Measurements from ENCODE around the gene MRPL14.
A peak's percentile ranks its signal among the peaks of the same experiment; 100 is the strongest.

The MRPL14 gene

GRCh38 chr6:44122801-44123200, 4.5 kb downstream of the MRPL14 start:
- DNase-seq = peak in 1 of 2 donors; percentile 41

- DNase-seq = no peak
Measured at GRCh38 chr6:44120692-44121443, 6.4 kb downstream of the MRPL14 start.

DNA sequence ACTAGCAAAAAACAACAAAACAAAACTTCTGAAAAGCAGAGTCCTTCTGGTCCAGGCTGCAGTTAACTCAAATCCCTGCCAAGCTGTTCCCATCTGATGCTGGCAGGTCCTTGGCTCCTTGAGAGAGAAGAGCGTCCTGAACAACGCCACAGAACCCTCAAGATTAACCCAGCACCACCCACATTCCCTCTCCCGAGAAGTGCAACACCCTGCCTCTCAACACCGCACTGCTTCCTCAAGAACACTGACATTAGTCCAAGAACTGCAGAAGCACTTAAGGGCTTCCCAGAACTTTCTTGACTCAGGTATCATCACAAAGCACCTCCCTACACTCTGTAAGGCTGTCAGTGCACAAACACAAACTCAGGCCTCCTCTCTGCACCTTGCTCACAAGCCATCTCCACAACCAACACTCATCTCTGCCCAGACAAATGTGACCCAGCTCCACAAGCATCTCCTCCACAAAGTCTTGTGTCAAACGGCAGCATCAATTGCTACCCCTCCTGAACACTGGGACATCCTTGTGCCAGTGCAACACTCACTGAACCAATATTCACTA, 7.5 kb downstream of the MRPL14 start:
- DNase-seq = no peak

DNA sequence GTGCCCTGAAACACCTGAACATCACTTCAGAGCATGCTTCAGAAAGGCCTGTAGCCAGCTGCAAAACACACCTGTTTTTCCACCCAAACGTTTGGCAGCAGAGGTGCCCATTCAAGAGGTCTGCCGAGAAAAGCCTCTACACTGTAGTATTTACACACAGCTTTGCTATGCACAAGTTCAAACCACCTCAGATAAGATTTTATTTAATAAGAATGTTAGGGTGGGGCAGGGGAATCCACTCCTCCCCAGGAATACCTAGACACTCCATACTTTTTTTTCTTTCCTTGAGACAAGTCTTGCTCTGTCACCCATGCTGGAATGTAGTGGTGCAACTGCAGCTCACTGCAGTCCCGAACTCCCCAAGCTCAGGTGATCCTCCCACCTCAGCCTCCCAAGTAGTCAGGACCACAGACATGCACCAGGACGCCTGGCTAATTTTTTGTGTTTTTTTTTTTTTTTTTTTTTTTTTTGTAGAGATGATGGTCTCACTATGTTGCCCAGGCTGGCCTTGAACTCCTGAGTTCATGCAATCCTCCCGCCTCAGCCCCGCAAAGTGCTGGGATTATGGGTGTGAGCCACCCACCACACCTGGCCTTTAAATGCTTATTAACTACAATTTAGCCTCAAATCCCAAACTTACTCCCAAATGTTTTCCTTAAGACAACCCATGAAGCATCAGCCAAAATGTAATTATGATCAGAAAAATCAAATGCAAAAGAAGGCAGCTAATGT, 9.7 kb downstream of the MRPL14 start:
- no peak for DNase-seq

- no peak for DNase-seq
Measured at GRCh38 chr6:44116641-44117382, 10.4 kb downstream of the MRPL14 start.

- no peak for DNase-seq
Measured at GRCh38 chr6:44115866-44116265, 11.4 kb downstream of the MRPL14 start.

- DNase-seq = no peak
Measured at GRCh38 chr6:44113414-44113813, 13.8 kb downstream of the MRPL14 start.

- DNase-seq = no peak
Measured at GRCh38 chr6:44111434-44112417, 15.5 kb downstream of the MRPL14 start.

- DNase-seq = no peak
Measured at GRCh38 chr6:44110966-44111365, 16.3 kb downstream of the MRPL14 start.

DNA sequence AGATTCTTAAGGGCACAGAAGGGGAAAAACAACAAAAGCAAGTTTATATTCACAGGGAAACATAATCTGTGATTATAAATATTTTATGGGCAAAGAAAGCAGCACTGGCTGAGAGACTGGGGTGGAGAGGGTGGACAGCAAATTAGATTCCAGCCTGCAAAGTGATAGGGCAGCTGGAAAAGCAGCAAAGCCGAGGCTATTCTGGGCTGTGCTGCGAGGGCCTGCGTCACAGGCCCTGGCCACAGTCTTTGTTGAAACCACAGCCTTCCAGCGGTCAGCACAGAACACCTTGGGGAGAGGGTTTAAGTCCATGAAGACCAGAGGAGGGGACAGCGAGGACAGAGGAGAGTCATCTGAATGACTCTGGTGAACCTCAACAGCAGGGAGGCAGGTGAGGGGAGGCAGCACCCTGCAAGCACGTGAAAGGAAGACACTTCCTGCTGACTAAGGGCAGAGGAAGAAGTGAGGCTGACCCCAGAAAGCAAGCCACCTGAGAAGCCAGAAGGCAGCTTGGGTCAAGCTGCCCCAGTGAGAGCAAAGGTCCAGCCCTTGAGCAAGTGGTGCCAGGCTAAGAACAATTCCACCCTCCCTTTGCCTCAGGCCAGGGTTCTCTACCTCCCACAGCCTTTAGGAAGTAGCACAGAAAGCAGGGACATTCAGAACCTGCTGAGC, 17.1 kb downstream of the MRPL14 start:
- no peak for DNase-seq

GRCh38 chr6:44109212-44109611, 18.0 kb downstream of the MRPL14 start:
- no peak for DNase-seq

DNA sequence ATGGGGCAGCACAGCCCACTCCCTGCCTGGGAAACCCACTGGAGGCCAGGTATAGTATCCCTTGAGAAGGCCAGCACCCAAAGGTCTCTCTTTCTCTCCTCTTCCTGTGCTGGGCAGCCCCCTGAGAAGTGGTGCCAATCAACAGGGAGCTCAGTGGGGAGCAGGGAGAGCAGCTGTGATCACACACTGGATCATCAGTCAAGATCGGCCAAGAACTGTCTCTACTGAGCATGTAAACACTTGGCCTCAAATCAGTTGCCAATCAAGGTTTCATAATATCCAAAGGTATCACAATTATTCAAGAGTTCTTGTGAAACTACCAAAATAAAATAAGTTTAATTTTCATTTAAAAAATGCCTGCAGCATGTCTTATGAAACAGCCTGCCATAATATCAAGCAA, 18.8 kb downstream of the MRPL14 start:
- DNase-seq = no peak

- no peak for DNase-seq
Measured at GRCh38 chr6:44107017-44107416, 20.2 kb downstream of the MRPL14 start.

DNA sequence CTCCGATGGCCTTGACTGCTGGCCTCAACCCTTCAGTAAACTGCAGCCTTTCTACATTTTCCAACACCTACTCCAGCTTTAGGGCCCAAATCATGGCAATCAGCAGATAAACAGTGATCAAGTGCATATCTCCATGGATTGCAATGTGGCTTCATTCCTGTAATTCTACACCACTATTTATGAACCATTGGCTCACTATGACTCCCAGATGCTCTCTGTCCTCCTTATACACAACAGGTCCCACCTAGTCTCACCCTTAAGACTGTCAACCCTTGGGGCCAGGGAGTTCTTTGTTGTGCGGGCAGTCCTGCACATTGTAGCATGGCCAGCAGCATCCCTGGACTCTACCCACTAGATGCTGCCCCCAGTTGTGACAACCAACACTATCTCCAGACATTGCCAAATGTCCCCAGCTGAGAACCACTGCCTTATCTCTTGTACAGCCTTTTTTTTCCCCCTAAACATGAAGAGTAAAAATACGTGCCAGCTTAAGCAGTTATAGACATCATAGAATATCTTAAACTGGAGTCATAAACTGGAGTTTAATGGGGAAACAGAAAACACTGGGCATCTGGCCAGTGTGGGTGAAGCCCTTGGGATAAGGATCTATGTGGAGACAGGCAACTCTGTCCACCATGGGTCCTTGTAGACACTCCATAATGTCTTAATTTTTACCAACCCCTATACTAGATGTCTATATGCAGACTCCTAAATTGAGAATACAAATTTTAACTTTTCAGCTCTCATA, 21.1 kb downstream of the MRPL14 start:
- DNase-seq = no peak

DNA sequence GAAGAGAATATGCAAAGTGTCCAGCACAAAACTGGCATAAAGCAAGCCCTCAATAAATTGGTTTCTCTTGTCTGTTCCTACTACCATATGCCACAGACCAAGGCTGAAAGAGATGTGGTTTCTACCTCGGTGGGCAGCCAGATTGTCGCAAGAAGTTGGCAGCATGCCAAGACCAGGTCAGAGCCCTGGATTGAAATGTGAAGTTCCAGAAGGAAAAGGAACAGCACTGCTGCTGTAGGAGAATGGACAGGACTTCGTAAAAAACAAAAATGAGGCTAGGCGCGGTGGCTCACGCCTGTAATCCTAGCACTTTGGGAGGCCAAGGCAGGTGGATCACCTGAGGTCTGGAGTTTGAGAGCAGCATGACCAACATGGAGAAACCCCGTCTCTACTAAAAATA, 22.1 kb downstream of the MRPL14 start:
- DNase-seq = no peak

- DNase-seq = no peak
Measured at GRCh38 chr6:44104481-44105021, 22.7 kb downstream of the MRPL14 start.

DNA sequence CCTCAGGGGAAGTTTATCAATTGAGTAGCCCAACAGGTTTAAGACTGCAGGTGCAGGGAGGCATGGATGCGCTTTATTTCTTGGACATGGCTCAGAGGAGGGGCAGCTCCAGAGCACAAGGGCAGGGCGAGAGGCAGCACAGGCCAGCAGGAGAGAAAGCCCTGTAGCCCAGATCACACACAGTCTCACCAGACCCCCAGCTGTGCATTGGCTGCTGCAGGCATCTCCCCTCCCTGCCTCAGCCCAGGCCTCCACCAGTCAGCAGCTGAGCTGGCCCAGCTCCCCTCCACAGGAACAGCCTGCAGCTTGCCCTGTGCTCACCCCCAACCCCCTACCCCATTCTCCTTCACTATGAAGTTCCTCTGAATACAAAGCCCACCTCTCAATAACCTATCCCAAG, 24.7 kb downstream of the MRPL14 start:
- no peak for DNase-seq

DNA sequence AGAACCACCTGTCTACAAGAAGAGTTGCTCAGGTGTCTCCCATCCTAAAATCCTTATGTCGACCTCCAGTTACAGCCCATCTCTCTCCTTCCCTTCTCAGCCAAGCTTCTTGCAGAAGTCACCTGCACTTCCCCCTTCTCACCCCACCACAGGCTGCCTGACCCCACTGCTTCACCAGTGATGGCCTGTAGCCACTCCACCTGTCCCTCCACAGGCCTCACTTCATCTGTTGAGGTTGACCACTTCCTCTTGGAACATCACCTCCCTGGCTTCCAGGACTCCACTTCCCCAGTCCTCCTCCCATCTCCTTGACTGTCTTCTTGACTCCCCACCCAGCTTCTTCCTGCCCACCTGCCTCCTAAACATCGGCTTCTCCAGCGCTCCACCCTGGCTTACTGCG, 25.4 kb downstream of the MRPL14 start:
- no peak for DNase-seq

GRCh38 chr6:44100088-44100550, 27.1 kb downstream of the MRPL14 start:
- peak in 1 of 2 donors; percentile 12 for DNase-seq

GRCh38 chr6:44099192-44099591, 28.1 kb downstream of the MRPL14 start:
- no peak for DNase-seq

All from CD4-positive, alpha-beta T cell treated with Interleukin-1 beta for 1 hour (primary cell).